ENCODE results near the gene UPK2.

Gene UPK2

GRCh38 chr11:118939953-118940598 is 16.0 kb upstream of the UPK2 start:
- H3K27ac ChIP-seq (ENCODE audit: low read depth, low read length, poor library complexity, severe bottlenecking) = no peak overlapping the region
- H3F3A ChIP-seq (ENCODE audit: insufficient read depth, low read length) = no peaks in the 10 kb centered on the region
- H3K9me3 ChIP-seq (ENCODE audit: low read length) = no peaks in the 10 kb centered on the region
- H3K4me2 ChIP-seq (ENCODE audit: low read length) = no peak overlapping the region
- no peaks in the 10 kb centered on the region for H3K36me3 ChIP-seq (ENCODE audit: insufficient read depth, low read length)
- no peaks in the 10 kb centered on the region for H3K9me2 ChIP-seq (ENCODE audit: low read depth, low read length)
- no peak overlapping the region for H3K9ac ChIP-seq (ENCODE audit: low read length)
- no peaks in the 10 kb centered on the region for H3K79me2 ChIP-seq (ENCODE audit: insufficient read depth, low read length)
- H4K20me1 ChIP-seq (ENCODE audit: insufficient read depth, low read length) = no peaks in the 10 kb centered on the region
- peaks cover 6% of the 10 kb centered on the region for H3K4me1 ChIP-seq (ENCODE audit: insufficient read depth, low read length, severe bottlenecking)
- TF ChIP-seq, protein P1, sequence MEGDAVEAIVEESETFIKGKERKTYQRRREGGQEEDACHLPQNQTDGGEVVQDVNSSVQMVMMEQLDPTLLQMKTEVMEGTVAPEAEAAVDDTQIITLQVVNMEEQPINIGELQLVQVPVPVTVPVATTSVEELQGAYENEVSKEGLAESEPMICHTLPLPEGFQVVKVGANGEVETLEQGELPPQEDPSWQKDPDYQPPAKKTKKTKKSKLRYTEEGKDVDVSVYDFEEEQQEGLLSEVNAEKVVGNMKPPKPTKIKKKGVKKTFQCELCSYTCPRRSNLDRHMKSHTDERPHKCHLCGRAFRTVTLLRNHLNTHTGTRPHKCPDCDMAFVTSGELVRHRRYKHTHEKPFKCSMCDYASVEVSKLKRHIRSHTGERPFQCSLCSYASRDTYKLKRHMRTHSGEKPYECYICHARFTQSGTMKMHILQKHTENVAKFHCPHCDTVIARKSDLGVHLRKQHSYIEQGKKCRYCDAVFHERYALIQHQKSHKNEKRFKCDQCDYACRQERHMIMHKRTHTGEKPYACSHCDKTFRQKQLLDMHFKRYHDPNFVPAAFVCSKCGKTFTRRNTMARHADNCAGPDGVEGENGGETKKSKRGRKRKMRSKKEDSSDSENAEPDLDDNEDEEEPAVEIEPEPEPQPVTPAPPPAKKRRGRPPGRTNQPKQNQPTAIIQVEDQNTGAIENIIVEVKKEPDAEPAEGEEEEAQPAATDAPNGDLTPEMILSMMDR (IDR thresholded peaks at IDR 0.05; ENCODE audit: low read length) = no peak
- TF ChIP-seq EZH2 (IDR thresholded peaks at IDR 0.05; ENCODE audit: borderline replicate concordance, low read length) = no peak
- no peaks in the 10 kb centered on the region for H3K27me3 ChIP-seq (ENCODE audit: insufficient read depth, low read length)
- no peak overlapping the region for H2AFZ ChIP-seq (ENCODE audit: low read length)
- H3K4me3 ChIP-seq (ENCODE audit: low read depth, low read length, poor library complexity, severe bottlenecking) = no peak overlapping the region

- Histone ChIP-seq H3K9ac (ENCODE audit: low read length) (no peak overlapping the region), H3K9me2 (ENCODE audit: low read depth, low read length) (no peaks in the 10 kb centered on the region), H3K4me1 (ENCODE audit: insufficient read depth, low read length, severe bottlenecking) (no peaks in the 10 kb centered on the region), H3K36me3 (ENCODE audit: insufficient read depth, low read length) (no peaks in the 10 kb centered on the region), H3K27ac (ENCODE audit: low read depth, low read length, poor library complexity, severe bottlenecking) (no peak overlapping the region), H3K4me3 (ENCODE audit: low read depth, low read length, poor library complexity, severe bottlenecking) (no peak overlapping the region), H3K79me2 (ENCODE audit: insufficient read depth, low read length) (no peaks in the 10 kb centered on the region), H3K4me2 (ENCODE audit: low read length) (no peak overlapping the region), H3K9me3 (ENCODE audit: low read length) (no peaks in the 10 kb centered on the region), H4K20me1 (ENCODE audit: insufficient read depth, low read length) (no peaks in the 10 kb centered on the region), H2AFZ (ENCODE audit: low read length) (no peak overlapping the region), H3F3A (ENCODE audit: insufficient read depth, low read length) (no peaks in the 10 kb centered on the region), H3K27me3 (ENCODE audit: insufficient read depth, low read length) (no peaks in the 10 kb centered on the region)
- TF ChIP-seq, protein P1 (IDR thresholded peaks at IDR 0.05; ENCODE audit: low read length) = no peak
- TF ChIP-seq EZH2 (IDR thresholded peaks at IDR 0.05; ENCODE audit: borderline replicate concordance, low read length) = no peak
These were observed 9.0 kb upstream of the UPK2 start for GRCh38 chr11:118947091-118947490.

- no peak overlapping the region for H3K4me2 ChIP-seq (ENCODE audit: low read length)
- no peaks in the 10 kb centered on the region for H3K27me3 ChIP-seq (ENCODE audit: insufficient read depth, low read length)
- H3K4me1 ChIP-seq (ENCODE audit: insufficient read depth, low read length, severe bottlenecking) = no peaks in the 10 kb centered on the region
- no peak overlapping the region for H2AFZ ChIP-seq (ENCODE audit: low read length)
- H3K9ac ChIP-seq (ENCODE audit: low read length) = no peak overlapping the region
- H3K9me2 ChIP-seq (ENCODE audit: low read depth, low read length) = no peaks in the 10 kb centered on the region
- H3K9me3 ChIP-seq (ENCODE audit: low read length) = no peaks in the 10 kb centered on the region
- H3K4me3 ChIP-seq (ENCODE audit: low read depth, low read length, poor library complexity, severe bottlenecking) = no peak overlapping the region
- H4K20me1 ChIP-seq (ENCODE audit: insufficient read depth, low read length) = no peaks in the 10 kb centered on the region
- TF ChIP-seq, protein P1 (IDR thresholded peaks at IDR 0.05; ENCODE audit: low read length) = no peak
- no peak for TF ChIP-seq EZH2 (IDR thresholded peaks at IDR 0.05; ENCODE audit: borderline replicate concordance, low read length)
- no peaks in the 10 kb centered on the region for H3F3A ChIP-seq (ENCODE audit: insufficient read depth, low read length)
- H3K27ac ChIP-seq (ENCODE audit: low read depth, low read length, poor library complexity, severe bottlenecking) = no peak overlapping the region
- no peaks in the 10 kb centered on the region for H3K36me3 ChIP-seq (ENCODE audit: insufficient read depth, low read length)
- H3K79me2 ChIP-seq (ENCODE audit: insufficient read depth, low read length) = no peaks in the 10 kb centered on the region
These were observed 8.1 kb upstream of the UPK2 start for GRCh38 chr11:118948000-118948399.

All from OCI-LY1 (cell line).